HFF-Myc (cell line): ENCODE results near the gene RAB29.

ENCODE experiments used
- DNase-seq: peaks from one replicate; pipeline ENCODE4 v3.0.0-alpha.2; 2011; ENCODE audit warnings: low read depth; ENCODE audit errors: extremely low read depth
- H3K4me3 ChIP-seq: replicated peaks from 2 replicates; pipeline ENCODE4 v1.5.1; 2011; ENCODE audit warnings: low read depth, mild to moderate bottlenecking, control low read depth, low read length
- TF ChIP-seq, protein P1 (sequence below): IDR thresholded peaks from 2 replicates; pipeline ENCODE4 v1.5.1; 2012; ENCODE audit warnings: mild to moderate bottlenecking, low read depth, low read length, control low read depth; ENCODE audit errors: missing control alignments

Gene RAB29

DNA sequence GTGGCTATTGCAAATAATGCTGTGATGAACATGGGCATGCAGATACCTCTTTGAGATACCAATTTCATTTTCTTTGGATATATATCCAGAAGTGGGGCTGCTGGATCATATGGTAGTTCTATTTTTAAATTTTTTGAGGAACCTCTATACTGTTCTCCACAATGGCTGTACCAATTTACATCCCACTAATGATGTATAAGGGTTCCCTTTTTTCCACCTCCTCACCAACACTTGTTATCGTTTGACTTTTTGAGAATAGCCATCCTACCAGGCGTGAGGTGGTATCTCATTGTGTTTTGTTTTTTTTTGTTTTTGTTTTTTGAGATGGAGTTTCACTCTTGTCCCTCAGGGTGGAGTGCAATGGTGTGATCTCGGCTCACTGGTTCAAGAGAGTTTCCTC is 18.7 kb downstream of the RAB29 start:
- TF ChIP-seq, protein P1, sequence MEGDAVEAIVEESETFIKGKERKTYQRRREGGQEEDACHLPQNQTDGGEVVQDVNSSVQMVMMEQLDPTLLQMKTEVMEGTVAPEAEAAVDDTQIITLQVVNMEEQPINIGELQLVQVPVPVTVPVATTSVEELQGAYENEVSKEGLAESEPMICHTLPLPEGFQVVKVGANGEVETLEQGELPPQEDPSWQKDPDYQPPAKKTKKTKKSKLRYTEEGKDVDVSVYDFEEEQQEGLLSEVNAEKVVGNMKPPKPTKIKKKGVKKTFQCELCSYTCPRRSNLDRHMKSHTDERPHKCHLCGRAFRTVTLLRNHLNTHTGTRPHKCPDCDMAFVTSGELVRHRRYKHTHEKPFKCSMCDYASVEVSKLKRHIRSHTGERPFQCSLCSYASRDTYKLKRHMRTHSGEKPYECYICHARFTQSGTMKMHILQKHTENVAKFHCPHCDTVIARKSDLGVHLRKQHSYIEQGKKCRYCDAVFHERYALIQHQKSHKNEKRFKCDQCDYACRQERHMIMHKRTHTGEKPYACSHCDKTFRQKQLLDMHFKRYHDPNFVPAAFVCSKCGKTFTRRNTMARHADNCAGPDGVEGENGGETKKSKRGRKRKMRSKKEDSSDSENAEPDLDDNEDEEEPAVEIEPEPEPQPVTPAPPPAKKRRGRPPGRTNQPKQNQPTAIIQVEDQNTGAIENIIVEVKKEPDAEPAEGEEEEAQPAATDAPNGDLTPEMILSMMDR, result no peak
- H3K4me3 ChIP-seq, result no peak overlapping the region
- DNase-seq, result no peak

DNA sequence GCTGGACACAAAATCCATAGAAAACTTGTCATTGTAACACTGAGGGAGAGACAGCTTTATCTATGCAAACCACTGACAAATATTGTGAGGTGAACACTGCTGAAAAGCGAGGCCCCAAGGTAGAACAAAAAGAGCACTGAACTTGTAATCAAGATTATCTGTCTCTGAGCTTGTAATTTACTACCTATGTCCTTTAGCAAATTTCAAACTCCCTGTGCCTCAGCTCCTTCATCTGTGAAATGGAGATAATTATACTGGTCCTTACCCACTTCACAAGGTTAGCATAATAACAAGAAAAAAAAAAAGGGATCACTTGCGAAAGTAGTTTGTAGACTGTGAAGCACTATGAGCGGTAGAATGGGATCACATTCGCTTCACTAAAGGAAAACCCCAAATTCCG is 20.4 kb downstream of the RAB29 start:
- TF ChIP-seq, protein P1, result no peak

DNA sequence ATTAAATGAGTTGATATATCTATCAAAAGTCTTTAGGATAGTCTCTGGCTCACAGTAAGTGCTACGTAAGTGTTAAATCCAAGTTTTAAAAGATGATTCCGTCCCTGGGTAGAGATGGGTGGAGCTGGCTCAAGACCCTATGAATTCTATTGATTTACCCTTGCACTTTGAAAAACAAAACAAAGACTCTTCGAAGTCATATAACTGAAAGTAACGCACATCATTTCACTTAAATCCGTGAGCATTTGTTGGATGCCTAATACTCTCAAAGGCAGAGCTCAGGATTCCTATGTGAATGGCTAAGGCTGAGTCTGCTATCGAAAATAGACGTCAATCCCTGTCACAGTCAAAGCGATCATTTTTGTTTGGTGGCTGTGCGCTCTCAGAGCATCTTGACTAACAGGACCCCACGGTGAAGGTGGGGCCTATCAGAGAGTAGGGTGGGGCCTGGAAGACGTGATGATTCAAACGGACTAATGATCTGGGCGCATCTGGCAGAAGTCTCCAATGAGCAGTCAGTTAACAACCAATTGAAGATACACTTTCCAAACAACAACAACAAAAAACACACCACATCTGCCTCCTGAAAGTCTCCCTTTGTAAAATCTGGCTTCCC is 24.1 kb downstream of the RAB29 start:
- TF ChIP-seq, protein P1, result no peak
- no peak overlapping the region for H3K4me3 ChIP-seq
- DNase-seq, result no peak

More for the DNA sequence above, 20.4 kb downstream of the RAB29 start:
- DNase-seq, result no peak
- no peak overlapping the region for H3K4me3 ChIP-seq

DNA sequence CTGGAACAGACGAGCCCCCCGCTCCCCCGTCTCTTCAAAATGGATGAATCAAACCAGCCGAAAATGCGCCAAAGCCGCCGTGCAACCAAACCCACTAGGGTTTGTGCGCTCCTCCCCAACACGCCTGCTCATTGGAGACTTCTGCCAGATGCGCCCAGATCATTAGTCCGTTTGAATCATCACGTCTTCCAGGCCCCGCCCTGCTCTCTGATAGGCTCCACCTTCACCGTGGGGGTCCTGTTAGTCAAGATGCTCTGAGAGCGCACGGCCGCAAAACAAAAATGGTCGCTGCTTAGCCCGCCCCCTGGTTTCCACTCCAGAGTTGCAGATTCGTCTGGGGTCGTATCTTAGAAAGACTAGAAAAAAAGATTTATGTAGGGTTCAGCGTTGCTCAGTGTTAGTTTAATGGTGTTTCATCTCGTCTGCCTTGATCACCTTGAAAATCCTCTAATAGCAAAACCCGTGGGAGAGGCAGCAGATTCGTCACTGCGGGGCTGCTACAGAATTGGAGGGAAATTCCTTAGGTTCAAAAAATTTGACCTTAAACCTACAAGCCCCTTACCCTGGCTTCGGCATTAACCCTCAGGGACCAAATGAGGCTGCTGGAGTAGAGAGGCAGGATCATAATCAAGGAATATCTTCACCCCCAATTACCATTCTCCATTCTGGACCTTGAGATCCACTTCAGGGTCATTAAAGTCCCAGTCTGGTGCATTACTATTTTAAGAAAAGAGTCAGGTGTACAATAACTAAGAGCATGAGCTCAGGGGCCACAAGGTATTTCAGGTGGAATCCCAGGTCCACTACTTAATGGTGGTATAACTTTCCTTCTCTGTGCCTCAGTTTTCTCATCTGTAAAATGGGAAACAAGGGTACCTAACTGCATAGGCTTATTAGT is 24.9 kb downstream of the RAB29 start, which contains the start of gene NUCKS1:
Gene NUCKS1 (minus strand): TSS at position 45 of the 898 bp plus-strand sequence. CDS start 209 bp downstream, outside the sequence.
- peak within 1 kb of the TSS; percentile 91 for H3K4me3 ChIP-seq
- TF ChIP-seq, protein P1, result peak; percentile 15
- DNase-seq, result peak; percentile 97

DNA sequence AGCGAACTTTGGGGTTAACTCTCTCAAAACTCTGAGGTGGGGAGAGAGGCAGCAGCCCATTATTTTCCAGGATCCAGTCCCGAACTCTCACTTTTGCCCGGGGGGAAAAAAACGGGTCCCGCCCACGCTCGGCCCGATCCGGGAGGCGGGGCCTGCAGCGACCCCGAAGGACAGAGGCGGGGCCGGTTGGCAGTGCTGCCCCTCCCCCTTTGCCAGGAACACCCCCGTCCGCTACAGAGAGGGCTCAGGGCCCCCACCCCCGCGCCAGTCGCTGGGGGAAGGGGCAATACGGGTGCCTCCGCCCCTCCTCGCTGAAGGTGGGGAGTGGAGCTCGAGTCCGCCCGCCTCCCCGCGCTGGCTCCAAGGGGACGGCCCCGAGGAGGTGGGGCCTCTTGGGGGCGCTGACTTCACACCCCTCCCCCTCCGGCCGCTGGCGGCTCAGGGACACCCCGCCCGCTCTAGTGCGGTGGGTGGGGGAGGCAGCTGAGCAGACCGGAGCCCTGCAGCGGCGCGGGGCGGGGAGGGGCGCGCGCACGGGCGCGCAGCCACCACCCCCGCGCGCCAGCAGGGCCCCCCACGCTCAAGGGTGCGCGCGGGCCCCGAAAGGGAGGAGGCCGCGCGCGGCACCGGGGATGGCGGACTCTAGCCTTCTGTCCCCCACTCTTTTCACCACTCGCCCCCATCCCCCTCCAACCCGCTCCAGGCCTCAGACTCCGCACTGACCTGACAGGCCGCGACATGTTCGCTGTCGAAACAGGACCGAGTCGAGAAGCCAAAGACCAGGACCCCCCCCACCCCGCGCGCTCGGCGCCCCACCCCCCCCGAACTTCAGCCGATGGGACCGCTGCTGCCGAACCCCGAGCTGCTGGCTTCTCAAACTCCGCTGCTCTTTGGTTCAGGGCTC is 25.8 kb downstream of the RAB29 start:
- peak overlapping the region; percentile 91 for H3K4me3 ChIP-seq
- DNase-seq, result peak; percentile 83
- TF ChIP-seq, protein P1, result no peak
